ENCODE data around the gene TPSAB1. TPM values are rescaled to one million over a fixed set of nuclear protein-coding genes. Genes with fewer than 3 reads are reported as not detected.
"Not testable (repeated sequence)": the region's sequence is repeated elsewhere in the genome, so short reads cannot be mapped to it uniquely, and the experiment has no call there.

Gene TPSAB1
- total and polyA plus RNA-seq, 2 donors from 2014 or later = 1.6 to 156 TPM

DNA sequence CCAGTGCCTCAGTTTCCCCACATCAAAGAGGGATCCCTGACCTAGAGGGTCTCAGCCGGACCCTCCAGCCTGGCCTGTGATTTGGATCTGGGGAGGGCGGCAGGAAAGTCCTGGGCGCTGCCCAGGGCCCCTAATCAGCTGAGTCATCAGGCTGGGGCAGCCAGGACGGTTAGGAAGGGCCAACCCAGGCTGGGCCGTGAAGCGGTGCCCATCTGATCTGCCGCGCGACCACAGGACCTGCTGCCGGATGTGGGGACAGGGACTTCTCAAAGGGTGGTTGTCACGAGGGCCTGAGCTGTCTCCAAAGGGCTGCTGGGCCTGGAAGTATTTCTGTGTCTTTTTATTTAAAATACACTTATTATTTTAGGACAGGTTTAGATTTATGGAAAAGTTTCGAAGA, 4.4 kb downstream of the TPSAB1 start:
- Histone ChIP-seq H3K9ac (ENCODE audit: low read length in 3 of 3) (no peak overlapping the region), H3K36me3 (ENCODE audit: control insufficient read depth in 2 of 3, insufficient read depth in 3 of 3, low read length in 3 of 3) (no peaks in the 10 kb centered on the region), H3K27ac (ENCODE audit: low read depth in 2 of 2, low read length in 2 of 2) (no peak overlapping the region), H3K9me3 (ENCODE audit: control insufficient read depth in 2 of 3, insufficient read depth in 1 of 3, low read length in 3 of 3) (peaks cover 0 to 2% (median 0%) of the 10 kb centered on the region in 3 donors), H3K4me3 (ENCODE audit: low read length in 3 of 3) (no peak overlapping the region), H3K4me1 (ENCODE audit: control insufficient read depth in 2 of 3, insufficient read depth in 2 of 3, low read depth in 1 of 3, low read length in 3 of 3) (no peaks in the 10 kb centered on the region), H3K27me3 (ENCODE audit: control insufficient read depth, insufficient read depth, low read length) (peaks cover 2% of the 10 kb centered on the region)
- DNase-seq = no peak
- FAIRE-seq = no peak
- TF ChIP-seq, protein P1, sequence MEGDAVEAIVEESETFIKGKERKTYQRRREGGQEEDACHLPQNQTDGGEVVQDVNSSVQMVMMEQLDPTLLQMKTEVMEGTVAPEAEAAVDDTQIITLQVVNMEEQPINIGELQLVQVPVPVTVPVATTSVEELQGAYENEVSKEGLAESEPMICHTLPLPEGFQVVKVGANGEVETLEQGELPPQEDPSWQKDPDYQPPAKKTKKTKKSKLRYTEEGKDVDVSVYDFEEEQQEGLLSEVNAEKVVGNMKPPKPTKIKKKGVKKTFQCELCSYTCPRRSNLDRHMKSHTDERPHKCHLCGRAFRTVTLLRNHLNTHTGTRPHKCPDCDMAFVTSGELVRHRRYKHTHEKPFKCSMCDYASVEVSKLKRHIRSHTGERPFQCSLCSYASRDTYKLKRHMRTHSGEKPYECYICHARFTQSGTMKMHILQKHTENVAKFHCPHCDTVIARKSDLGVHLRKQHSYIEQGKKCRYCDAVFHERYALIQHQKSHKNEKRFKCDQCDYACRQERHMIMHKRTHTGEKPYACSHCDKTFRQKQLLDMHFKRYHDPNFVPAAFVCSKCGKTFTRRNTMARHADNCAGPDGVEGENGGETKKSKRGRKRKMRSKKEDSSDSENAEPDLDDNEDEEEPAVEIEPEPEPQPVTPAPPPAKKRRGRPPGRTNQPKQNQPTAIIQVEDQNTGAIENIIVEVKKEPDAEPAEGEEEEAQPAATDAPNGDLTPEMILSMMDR (IDR thresholded peaks at IDR 0.05; ENCODE audit: borderline replicate concordance, extremely low read depth, insufficient read depth) = no peak
- intact Hi-C loops (cut with DNase I) = no loop called here

DNA sequence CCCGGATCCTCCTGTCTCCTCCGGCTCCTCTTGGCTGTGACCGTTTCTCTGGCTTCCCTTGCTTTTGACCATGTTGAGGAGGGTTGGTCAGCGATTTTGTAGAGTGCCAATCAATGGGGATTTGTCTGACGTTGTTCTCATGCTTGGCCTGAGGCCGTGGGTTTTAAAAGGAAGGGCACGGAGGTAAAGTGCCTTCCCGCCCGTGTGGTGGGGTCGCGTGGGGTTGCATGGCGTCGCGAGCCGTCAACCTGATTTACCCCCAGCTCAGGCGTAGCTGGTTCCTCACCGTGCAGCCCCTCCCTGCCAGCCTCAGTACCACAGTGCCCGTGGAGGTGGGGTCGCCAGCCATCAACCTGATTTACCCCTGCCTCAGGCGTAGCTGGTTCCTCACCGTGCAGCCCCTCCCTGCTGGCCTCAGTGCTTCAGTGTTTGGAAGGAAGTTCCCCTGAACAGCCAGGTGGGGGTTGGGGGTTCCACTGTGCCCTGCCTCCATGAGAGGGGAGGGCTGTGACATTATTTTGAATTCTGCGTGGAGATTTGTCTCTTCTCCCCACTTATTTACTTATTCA, 5.0 kb downstream of the TPSAB1 start:
- H3K27ac ChIP-seq (ENCODE audit: low read depth in 2 of 2, low read length in 2 of 2) = no peak overlapping the region
- peaks cover 2% of the 10 kb centered on the region for H3K27me3 ChIP-seq (ENCODE audit: control insufficient read depth, insufficient read depth, low read length)
- no peaks in the 10 kb centered on the region for H3K4me1 ChIP-seq (ENCODE audit: control insufficient read depth in 2 of 3, insufficient read depth in 2 of 3, low read depth in 1 of 3, low read length in 3 of 3)
- H3K9me3 ChIP-seq (ENCODE audit: control insufficient read depth in 2 of 3, insufficient read depth in 1 of 3, low read length in 3 of 3) = peaks cover 0 to 2% (median 0%) of the 10 kb centered on the region in 3 donors
- H3K4me3 ChIP-seq (ENCODE audit: low read length in 3 of 3) = no peak overlapping the region
- FAIRE-seq (no peak), DNase-seq (no peak)
- intact Hi-C loops (cut with DNase I) = no loop called here
- no peaks in the 10 kb centered on the region for H3K36me3 ChIP-seq (ENCODE audit: control insufficient read depth in 2 of 3, insufficient read depth in 3 of 3, low read length in 3 of 3)
- TF ChIP-seq, protein P1 (IDR thresholded peaks at IDR 0.05; ENCODE audit: borderline replicate concordance, extremely low read depth, insufficient read depth) = no peak
- H3K9ac ChIP-seq (ENCODE audit: low read length in 3 of 3) = no peak overlapping the region

DNA sequence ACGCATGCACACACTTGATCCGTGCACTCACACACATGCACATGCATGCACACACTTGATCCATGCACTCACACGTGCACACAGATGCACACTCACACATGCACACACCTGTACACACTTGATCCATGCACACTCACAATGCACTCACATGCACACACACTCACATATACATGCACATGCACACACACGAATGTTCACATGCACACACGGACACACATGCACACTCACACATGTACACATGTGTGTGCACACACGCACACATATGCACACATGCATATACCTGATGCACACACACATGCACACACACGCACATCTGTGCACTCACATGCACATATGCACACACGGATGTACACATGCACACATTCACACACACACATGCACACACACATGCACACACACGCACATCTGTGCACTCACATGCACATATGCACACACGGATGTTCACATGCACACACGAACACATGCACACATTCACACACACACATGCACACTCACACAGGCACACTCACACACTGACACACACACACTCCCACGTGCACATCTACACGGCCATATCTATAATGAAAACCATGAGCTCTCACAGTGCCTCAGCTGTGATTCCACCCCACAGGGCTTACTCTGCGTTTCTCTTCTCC, 7.5 kb downstream of the TPSAB1 start:
- H3K4me3 ChIP-seq (ENCODE audit: low read length in 3 of 3); FAIRE-seq; H3K36me3 ChIP-seq (ENCODE audit: control insufficient read depth in 2 of 3, insufficient read depth in 3 of 3, low read length in 3 of 3); H3K27ac ChIP-seq (ENCODE audit: low read depth in 2 of 2, low read length in 2 of 2); H3K4me1 ChIP-seq (ENCODE audit: control insufficient read depth in 2 of 3, insufficient read depth in 2 of 3, low read depth in 1 of 3, low read length in 3 of 3); DNase-seq; H3K9ac ChIP-seq (ENCODE audit: low read length in 3 of 3); H3K9me3 ChIP-seq (ENCODE audit: control insufficient read depth in 2 of 3, insufficient read depth in 1 of 3, low read length in 3 of 3); intact Hi-C loops (cut with DNase I); H3K27me3 ChIP-seq (ENCODE audit: control insufficient read depth, insufficient read depth, low read length): not testable (repeated sequence)

DNA sequence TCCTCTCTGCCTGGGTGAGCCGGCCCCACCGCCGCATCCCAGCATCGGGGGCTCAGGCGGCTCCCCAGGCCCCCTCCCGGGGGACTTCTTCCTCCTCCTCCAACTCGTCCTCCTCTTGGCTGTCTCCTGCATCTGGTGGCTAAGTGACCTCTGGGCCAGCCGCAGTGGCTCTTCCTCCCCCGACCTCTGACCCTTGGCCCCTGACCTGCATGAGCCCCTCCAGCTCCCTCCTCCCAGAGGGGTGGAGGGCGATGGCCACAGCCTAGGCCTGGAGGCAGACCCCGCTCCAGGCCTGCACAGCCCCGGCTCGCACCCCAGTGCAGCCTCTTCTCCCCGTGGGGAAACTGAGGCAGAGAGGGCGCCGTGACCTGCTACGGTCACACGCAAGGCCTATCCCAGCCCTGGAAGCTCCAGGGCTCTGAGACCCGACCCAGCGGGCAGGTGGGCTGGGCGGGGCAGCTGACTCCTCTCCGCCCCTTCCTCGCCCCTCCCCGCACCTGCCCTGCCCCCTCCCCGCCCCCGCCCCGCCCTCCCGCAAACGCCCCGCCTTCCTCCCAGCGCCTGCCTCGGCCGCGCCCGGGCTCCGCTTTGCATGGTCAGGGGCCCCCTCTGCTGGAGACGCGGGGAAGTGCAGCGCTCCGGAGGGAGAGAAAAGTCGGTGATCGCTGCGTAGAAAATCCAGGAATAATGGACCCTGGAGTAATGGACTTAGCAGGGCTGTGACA, 8.7 kb downstream of the TPSAB1 start:
- DNase-seq; H3K9me3 ChIP-seq (ENCODE audit: control insufficient read depth in 2 of 3, insufficient read depth in 1 of 3, low read length in 3 of 3); H3K27me3 ChIP-seq (ENCODE audit: control insufficient read depth, insufficient read depth, low read length); H3K9ac ChIP-seq (ENCODE audit: low read length in 3 of 3); FAIRE-seq; intact Hi-C loops (cut with DNase I); H3K4me3 ChIP-seq (ENCODE audit: low read length in 3 of 3); H3K36me3 ChIP-seq (ENCODE audit: control insufficient read depth in 2 of 3, insufficient read depth in 3 of 3, low read length in 3 of 3); H3K27ac ChIP-seq (ENCODE audit: low read depth in 2 of 2, low read length in 2 of 2); H3K4me1 ChIP-seq (ENCODE audit: control insufficient read depth in 2 of 3, insufficient read depth in 2 of 3, low read depth in 1 of 3, low read length in 3 of 3): not testable (repeated sequence)

DNA sequence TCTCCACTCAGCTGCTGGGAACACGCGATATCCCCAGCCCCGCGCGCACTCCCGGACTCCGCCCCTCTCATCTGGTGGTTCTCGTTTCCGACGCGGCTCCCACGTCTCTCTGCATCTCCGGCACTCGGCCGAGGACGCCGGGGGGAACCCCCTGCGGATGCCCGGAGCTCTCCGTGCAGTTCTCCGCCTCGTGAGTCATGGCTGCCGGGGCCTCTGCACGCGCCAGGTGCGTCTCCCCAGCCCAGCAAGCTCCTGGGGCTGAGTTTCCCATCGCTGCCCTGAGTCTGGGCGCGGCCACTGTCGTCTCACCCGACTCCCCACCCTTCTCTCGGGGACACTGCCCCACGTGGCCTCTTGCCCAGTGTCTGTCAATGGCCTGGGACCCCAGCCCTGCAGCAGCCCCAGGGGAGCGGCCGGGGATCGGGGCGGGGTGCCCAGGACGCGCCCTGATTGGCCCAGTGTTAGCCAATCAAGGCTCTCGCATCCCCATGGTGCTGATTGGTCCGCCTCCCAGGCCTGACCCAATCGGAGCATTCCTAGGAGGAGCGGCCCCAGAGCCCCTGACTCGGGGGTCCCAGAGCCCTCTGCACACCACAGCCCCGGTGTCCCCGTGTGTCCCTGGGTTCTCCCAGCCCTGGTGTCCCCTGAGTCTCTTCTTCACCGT, 13.3 kb downstream of the TPSAB1 start:
- DNase-seq; H3K27ac ChIP-seq (ENCODE audit: low read depth in 2 of 2, low read length in 2 of 2); H3K27me3 ChIP-seq (ENCODE audit: control insufficient read depth, insufficient read depth, low read length); H3K9me3 ChIP-seq (ENCODE audit: control insufficient read depth in 2 of 3, insufficient read depth in 1 of 3, low read length in 3 of 3); H3K4me3 ChIP-seq (ENCODE audit: low read length in 3 of 3); intact Hi-C loops (cut with DNase I); H3K36me3 ChIP-seq (ENCODE audit: control insufficient read depth in 2 of 3, insufficient read depth in 3 of 3, low read length in 3 of 3); H3K9ac ChIP-seq (ENCODE audit: low read length in 3 of 3); FAIRE-seq; H3K4me1 ChIP-seq (ENCODE audit: control insufficient read depth in 2 of 3, insufficient read depth in 2 of 3, low read depth in 1 of 3, low read length in 3 of 3): not testable (repeated sequence)

DNA sequence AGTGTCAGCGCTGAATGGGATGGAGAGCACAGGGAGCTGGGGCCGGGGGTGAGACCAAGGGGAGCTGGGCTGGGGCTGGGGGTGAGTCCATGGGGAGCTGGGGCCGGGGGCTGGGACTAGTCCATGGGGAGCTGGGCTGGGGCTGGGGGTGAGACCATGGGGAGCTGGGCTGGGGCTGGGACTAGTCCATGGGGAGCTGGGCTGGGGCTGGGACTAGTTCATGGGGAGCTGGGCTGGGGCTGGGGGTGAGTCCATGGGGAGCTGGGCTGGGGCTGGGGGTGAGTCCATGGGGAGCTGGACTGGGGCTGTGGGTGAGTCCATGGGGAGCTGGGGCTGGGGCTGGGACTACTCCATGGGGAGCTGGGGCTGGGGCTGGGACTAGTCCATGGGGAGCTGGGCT, 14.3 kb downstream of the TPSAB1 start:
- H3K27me3 ChIP-seq (ENCODE audit: control insufficient read depth, insufficient read depth, low read length); H3K27ac ChIP-seq (ENCODE audit: low read depth in 2 of 2, low read length in 2 of 2); H3K4me1 ChIP-seq (ENCODE audit: control insufficient read depth in 2 of 3, insufficient read depth in 2 of 3, low read depth in 1 of 3, low read length in 3 of 3); intact Hi-C loops (cut with DNase I); H3K36me3 ChIP-seq (ENCODE audit: control insufficient read depth in 2 of 3, insufficient read depth in 3 of 3, low read length in 3 of 3); H3K9me3 ChIP-seq (ENCODE audit: control insufficient read depth in 2 of 3, insufficient read depth in 1 of 3, low read length in 3 of 3); DNase-seq; H3K4me3 ChIP-seq (ENCODE audit: low read length in 3 of 3); H3K9ac ChIP-seq (ENCODE audit: low read length in 3 of 3); FAIRE-seq: not testable (repeated sequence)

Data from kidney (tissue), 14 donors.